CD4-positive, alpha-beta T cell treated with Interleukin-4 for 1 hour (primary cell): ENCODE measurements around the gene PFN3.
A peak's percentile ranks its signal among the peaks of the same experiment; 100 is the strongest.

ENCODE experiments used
- DNase-seq, 2 donors: peaks; one replicate each; pipeline ENCODE4 v3.0.0-alpha.2; 2020 to 2022

Gene PFN3

GRCh38 chr5:177399997-177400868 is at the start of gene PFN3:
TSS of gene PFN3 (minus strand) at chr5:177400661. CDS start at chr5:177400576, 85 bp downstream.
- DNase-seq = no peak

GRCh38 chr5:177449140-177450061 is 48.9 kb upstream of the PFN3 start:
- DNase-seq = no peak

GRCh38 chr5:177448244-177448950 is 47.9 kb upstream of the PFN3 start:
- no peak for DNase-seq

DNA sequence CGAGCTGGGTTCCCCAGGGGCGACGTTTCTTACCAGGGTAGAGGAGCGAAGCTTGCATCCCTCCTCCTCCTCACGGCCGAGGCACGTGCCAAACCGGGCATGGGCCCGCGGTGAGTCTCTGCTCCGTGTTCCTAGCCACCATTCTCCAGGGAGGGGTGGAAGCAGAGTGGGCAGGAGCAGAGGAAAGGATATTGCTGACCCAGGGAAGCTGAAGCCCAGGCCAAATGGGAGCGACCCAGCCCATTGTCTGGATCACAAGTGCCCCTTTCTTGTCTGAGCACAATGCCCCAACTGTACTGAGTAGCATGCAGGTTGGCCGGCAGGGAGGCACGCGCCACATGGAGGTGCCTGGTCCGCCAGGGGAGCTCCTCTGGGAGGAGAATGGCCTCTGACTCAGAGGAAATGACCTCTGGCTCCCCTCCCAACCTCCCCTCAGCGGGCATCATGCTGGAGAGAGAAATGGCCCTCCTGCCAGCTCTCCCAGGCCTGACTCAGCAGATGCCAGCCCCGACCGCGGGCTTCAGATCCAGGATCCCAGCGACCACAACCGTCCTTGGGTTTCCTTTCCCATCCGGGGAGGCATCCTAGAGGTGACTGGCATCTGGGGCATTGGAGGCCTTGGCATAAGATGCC is 47.3 kb upstream of the PFN3 start:
- DNase-seq = peak in 1 of 2 donors; percentile 48

DNA sequence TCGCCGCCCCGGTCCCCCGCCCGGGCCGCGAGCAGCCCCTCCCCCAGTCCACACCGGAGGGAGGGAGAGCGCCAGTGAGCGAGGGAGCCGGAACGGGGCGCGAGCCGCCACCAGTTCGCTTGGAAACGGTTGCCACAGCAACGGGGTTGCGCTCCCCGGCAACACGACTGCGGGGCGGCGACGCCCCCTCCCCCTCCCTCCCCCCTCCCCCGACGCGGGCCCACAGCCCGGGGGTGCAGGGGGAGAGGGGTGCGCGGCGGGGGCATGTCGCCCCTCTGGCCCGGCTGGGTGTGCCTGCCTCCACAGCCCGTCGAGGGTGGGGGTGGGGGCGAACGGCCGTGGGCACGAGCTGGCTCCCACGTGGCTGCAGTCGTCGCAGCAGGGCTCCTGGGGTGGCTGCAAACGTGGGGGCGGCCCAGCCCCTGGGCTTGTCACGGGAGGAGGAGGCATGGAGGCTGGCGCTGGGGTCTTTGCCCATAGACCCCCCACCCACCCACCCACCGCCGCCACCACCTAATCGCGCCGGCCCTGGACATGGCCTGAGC is 46.7 kb upstream of the PFN3 start:
- DNase-seq = peak; percentile 85 to 87

- peak; percentile 77 for DNase-seq
These were observed 46.0 kb upstream of the PFN3 start, which contains the start of gene PRR7 for GRCh38 chr5:177446200-177447065. TSS of gene PRR7 (plus strand) at chr5:177446814. CDS start at chr5:177455068, 8,254 bp downstream.

- peak in 1 of 2 donors; percentile 40 for DNase-seq
These were observed 45.4 kb upstream of the PFN3 start for GRCh38 chr5:177445917-177446199.

- peak in 1 of 2 donors; percentile 60 for DNase-seq
These were observed 44.8 kb upstream of the PFN3 start for GRCh38 chr5:177445052-177445916.

DNA sequence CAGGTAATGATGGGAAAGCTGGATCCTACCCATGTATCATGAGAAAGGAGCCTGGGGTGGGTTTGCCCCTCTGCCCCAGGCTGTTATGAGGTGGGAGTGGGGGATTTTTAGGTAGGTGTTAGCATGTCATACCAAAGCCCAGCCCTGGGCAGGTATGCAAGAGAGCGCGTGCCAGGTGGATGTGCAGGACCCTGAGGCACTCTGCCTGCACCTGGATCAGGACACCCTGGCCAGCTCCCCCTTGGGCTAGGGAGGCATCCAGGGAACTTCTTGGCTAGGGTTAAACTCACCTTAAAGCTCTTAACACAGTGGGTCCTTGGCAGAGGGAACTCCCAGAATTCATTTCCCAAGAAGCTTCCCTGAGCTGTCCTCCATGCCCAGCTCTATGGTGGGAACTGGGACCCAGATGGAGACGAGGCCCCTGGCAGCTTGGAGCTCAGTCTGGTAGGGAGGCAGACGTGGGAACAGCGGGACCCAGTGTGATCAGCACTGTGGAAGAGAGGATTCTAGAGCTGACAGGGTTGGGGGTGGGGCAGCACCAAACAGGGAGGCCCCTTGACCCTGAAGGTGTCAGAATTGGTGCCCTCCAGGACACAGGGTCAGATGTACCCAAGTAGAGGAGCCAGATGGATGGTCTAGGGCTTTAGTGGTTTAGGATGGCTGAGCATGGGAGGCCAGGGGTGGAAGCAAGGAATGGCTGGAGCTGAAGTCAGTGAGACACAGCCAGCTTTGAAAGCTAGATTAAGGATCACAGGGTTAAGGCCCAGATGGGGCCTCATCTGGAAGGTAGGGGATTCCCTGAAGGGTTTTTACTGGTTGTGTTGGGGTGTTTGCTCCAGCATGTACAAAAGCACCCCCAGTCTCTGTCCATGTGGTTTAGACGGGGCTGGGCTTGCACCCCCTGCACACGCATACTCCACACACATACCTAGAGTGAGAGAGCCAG is 43.9 kb upstream of the PFN3 start:
- peak; percentile 30 to 66 for DNase-seq

DNA sequence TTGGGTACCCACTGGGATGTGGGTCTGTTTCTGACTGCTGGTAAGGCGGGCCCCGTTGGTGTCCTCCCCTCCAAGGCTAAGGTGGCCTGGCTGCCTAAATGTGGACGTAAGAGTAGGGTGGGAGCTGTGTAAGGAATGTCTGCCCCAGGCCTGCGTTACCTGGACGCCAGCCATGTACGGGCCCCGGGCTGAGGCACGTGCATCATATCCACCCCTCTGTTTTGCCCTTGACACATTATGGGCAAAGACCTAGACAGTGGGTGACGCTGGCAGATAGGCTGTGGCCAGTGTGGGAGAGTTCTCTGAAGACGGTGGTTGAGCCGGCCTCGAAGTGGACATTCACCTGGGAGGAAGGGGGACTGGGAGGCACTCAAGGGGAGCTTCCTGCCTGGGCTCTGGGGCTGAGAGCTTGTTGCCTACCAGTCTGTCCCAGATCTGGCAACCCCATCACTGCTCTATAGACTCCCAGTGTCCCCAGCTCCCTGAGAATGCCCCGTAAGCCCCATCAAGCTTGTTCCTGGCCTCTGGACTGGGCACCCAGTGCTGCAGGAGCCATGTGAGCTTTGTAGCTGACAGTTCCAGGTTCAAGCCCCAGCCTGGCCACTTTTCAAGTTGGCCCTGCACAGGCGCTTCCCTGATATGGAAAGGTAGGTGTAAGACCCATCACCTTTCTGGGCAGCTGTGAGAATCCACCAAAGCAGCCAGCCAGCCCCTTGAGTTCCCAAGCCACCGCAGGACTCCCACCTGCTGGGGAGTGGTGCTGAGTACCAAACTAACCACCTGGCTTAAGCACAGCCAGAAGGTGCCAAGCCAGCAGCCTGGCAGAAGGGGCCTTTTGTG is 42.9 kb upstream of the PFN3 start:
- no peak for DNase-seq

- no peak for DNase-seq
These were observed 41.8 kb upstream of the PFN3 start for GRCh38 chr5:177442066-177442826.

DNA sequence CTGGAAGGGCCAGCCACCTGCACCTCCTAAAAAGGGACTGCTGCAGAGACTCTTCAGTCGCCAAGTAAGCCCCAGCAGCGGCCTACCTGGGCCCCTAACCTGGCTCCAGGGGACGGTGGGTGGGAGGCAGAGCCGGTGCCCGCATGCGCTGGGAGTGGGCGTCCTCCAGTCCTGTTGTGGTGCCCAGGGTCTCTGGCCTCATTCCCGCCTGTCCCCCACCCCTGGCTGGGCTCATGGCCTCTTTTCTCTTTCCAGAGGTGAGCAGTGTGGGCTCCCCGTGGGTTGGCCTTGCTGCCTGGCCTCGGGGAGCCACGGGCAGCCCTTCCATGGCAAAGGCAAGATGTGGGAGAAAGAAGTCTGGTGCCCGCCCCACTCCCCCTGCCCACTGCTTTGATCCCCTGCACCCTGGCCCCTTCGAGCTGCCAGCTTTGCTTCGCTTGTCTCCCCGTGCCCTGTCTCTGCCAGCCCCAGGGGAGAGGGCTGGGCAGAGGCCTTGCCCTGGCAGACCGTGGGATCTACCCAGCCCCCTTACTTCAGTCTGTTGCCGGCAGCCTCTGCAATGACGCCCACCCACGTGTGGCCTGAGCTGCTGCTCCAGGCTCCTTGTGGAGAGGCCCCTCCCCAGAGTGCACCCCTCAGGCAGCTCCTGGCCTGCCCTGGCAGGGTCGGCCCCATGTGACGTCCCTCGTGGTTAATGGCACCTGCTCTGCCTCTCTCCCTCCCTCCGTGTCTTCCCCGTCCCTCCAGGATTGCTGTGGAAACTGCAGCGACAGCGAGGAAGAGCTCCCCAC is 40.7 kb upstream of the PFN3 start:
- DNase-seq = no peak

- DNase-seq = peak; percentile 51 to 76
These were observed 39.9 kb upstream of the PFN3 start for GRCh38 chr5:177440211-177440989.

DNA sequence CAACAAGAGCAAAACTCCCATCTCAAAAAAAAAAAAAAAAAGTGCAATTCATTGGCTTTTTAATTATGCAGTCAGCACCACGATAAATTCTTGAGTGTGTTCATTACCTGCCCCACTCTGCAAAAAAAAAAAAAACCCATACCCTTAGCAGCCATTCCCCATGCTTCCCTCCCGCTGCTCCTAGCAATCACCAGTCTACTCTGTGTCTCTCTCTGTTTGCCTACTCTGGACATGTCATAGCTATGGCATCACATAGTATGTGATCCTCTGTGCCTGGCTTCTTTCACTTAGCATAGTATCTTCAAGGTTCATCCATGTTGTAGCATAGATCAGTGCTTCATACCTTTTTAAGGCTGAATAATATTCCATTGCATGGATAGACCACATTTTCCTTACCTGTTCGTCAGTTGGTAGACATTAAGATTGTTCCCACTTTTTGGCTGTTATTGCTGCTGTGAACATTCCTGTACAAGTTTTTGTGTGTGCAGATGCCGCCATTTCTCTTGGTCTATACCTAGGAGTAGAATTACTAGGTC is 39.1 kb upstream of the PFN3 start:
- no peak for DNase-seq

- no peak for DNase-seq
These were observed 38.0 kb upstream of the PFN3 start for GRCh38 chr5:177438468-177438867.
